ENCODE results near the gene REG4. TPM values are rescaled to one million over a fixed set of nuclear protein-coding genes. Genes with fewer than 3 reads are reported as not detected.

The REG4 gene
- polyA plus RNA-seq, 1 of the 3 experiments (the other 2 are of a cell fraction): not detected

DNA sequence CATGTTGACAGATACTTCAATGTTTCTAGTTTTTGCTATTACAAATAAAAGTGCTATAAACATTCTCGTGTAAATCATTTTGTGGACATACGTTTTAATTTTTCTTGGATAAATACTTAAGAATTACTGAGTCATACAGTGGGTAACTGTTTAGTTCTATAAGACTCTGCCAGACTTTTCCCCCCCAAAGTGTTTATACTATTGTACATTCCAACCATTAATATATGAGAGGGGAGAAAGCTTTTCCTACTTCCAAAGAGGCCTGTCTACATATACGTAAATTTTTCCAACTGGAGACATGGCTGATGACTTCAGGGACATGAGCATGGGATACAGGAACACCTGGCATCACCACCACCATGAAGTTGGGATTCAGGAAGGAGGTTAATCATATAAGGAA lies 17.0 kb upstream of the REG4 start:
- DNase-seq: no peak
- no peaks in the 10 kb centered on the region for H3K36me3 ChIP-seq (replicated peaks in 1 of 2; ENCODE audit: control insufficient read depth in 1 of 2, insufficient read depth in 2 of 2, low read length in 1 of 2)
- ChIA-PET POLR2A (no interaction called here), CTCF (interaction anchor here (1.6 to 2.7 kb wide), 2 partner anchors 13 to 16 kb away, joined by 3 to 13 read pairs; no protein-coding TSS in a partner anchor)
- no peaks in the 10 kb centered on the region for H3K9me3 ChIP-seq
- WGBS (ENCODE audit: low lambda C conversion rate): 61% methylated on average over 3 of the region's 3 CpGs
- H3K9me2 ChIP-seq: no peaks in the 10 kb centered on the region
- no peaks in the 10 kb centered on the region for H4K20me1 ChIP-seq (ENCODE audit: insufficient read depth)
- H3K27me3 ChIP-seq (ENCODE audit: insufficient read depth): no peaks in the 10 kb centered on the region; the same call in 1 of the 2 replicates
- H3K4me1 ChIP-seq (ENCODE audit: control insufficient read depth in 1 of 2, insufficient read depth in 2 of 2, low read depth in 1 of 2, low read length in 1 of 2): no peaks in the 10 kb centered on the region
- H3K79me2 ChIP-seq (ENCODE audit: insufficient read depth): no peaks in the 10 kb centered on the region
- H3K4me2 ChIP-seq: no peak overlapping the region
- H3K4me3 ChIP-seq (ENCODE audit: low read depth in 2 of 2, low read length in 1 of 2): no peak overlapping the region
- TF ChIP-seq TCF12 (IDR thresholded peaks at IDR 0.05): no peak
- TF ChIP-seq JUND (IDR thresholded peaks at IDR 0.05): no peak
- no peak for TF ChIP-seq NFIC (IDR thresholded peaks at IDR 0.05; ENCODE audit: borderline replicate concordance)
- no peak for TF ChIP-seq CHD2 (IDR thresholded peaks at IDR 0.05; ENCODE audit: low read length, partially characterized antibody)
- no peak for TF ChIP-seq TAF1 (IDR thresholded peaks at IDR 0.05; ENCODE audit: borderline replicate concordance, low read depth, low read length)
- no peak for TF ChIP-seq GATA2 (CRISPR knock-in tag; IDR thresholded peaks at IDR 0.05)
- no peak for TF ChIP-seq RFX5 (IDR thresholded peaks at IDR 0.05; ENCODE audit: low read length)
- no peak for TF ChIP-seq YY1 (IDR thresholded peaks at IDR 0.05; ENCODE audit: low read depth)
- TF ChIP-seq, protein P1, sequence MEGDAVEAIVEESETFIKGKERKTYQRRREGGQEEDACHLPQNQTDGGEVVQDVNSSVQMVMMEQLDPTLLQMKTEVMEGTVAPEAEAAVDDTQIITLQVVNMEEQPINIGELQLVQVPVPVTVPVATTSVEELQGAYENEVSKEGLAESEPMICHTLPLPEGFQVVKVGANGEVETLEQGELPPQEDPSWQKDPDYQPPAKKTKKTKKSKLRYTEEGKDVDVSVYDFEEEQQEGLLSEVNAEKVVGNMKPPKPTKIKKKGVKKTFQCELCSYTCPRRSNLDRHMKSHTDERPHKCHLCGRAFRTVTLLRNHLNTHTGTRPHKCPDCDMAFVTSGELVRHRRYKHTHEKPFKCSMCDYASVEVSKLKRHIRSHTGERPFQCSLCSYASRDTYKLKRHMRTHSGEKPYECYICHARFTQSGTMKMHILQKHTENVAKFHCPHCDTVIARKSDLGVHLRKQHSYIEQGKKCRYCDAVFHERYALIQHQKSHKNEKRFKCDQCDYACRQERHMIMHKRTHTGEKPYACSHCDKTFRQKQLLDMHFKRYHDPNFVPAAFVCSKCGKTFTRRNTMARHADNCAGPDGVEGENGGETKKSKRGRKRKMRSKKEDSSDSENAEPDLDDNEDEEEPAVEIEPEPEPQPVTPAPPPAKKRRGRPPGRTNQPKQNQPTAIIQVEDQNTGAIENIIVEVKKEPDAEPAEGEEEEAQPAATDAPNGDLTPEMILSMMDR (IDR thresholded peaks at IDR 0.05): no peak
- TF ChIP-seq SMC3 (IDR thresholded peaks at IDR 0.05; ENCODE audit: low read depth, low read length): no peak
- no peak for TF ChIP-seq SIN3A (IDR thresholded peaks at IDR 0.05; ENCODE audit: borderline replicate concordance, low read depth, low read length)
- TF ChIP-seq, protein P2, sequence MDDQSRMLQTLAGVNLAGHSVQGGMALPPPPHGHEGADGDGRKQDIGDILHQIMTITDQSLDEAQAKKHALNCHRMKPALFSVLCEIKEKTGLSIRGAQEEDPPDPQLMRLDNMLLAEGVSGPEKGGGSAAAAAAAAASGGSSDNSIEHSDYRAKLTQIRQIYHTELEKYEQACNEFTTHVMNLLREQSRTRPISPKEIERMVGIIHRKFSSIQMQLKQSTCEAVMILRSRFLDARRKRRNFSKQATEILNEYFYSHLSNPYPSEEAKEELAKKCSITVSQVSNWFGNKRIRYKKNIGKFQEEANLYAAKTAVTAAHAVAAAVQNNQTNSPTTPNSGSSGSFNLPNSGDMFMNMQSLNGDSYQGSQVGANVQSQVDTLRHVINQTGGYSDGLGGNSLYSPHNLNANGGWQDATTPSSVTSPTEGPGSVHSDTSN (IDR thresholded peaks at IDR 0.05): no peak
- no peak for TF ChIP-seq TEAD4 (IDR thresholded peaks at IDR 0.05; ENCODE audit: borderline replicate concordance, insufficient read depth)
- no peak for TF ChIP-seq RAD21 (IDR thresholded peaks at IDR 0.05; ENCODE audit: low read length)
- TF ChIP-seq, protein P3, sequence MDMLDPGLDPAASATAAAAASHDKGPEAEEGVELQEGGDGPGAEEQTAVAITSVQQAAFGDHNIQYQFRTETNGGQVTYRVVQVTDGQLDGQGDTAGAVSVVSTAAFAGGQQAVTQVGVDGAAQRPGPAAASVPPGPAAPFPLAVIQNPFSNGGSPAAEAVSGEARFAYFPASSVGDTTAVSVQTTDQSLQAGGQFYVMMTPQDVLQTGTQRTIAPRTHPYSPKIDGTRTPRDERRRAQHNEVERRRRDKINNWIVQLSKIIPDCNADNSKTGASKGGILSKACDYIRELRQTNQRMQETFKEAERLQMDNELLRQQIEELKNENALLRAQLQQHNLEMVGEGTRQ (IDR thresholded peaks at IDR 0.05; ENCODE audit: borderline replicate concordance, low read depth, low read length): no peak
- TF ChIP-seq RXRA (IDR thresholded peaks at IDR 0.05; ENCODE audit: borderline replicate concordance, low read depth): no peak
- TF ChIP-seq, protein P4, sequence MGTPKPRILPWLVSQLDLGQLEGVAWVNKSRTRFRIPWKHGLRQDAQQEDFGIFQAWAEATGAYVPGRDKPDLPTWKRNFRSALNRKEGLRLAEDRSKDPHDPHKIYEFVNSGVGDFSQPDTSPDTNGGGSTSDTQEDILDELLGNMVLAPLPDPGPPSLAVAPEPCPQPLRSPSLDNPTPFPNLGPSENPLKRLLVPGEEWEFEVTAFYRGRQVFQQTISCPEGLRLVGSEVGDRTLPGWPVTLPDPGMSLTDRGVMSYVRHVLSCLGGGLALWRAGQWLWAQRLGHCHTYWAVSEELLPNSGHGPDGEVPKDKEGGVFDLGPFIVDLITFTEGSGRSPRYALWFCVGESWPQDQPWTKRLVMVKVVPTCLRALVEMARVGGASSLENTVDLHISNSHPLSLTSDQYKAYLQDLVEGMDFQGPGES (IDR thresholded peaks at IDR 0.05; ENCODE audit: low read depth, low read length): no peak
- TF ChIP-seq MEF2A (IDR thresholded peaks at IDR 0.05; ENCODE audit: borderline replicate concordance, low read depth): no peak
- TF ChIP-seq, protein P5, sequence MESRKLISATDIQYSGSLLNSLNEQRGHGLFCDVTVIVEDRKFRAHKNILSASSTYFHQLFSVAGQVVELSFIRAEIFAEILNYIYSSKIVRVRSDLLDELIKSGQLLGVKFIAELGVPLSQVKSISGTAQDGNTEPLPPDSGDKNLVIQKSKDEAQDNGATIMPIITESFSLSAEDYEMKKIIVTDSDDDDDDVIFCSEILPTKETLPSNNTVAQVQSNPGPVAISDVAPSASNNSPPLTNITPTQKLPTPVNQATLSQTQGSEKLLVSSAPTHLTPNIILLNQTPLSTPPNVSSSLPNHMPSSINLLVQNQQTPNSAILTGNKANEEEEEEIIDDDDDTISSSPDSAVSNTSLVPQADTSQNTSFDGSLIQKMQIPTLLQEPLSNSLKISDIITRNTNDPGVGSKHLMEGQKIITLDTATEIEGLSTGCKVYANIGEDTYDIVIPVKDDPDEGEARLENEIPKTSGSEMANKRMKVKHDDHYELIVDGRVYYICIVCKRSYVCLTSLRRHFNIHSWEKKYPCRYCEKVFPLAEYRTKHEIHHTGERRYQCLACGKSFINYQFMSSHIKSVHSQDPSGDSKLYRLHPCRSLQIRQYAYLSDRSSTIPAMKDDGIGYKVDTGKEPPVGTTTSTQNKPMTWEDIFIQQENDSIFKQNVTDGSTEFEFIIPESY (IDR thresholded peaks at IDR 0.05; ENCODE audit: borderline replicate concordance, low read depth): no peak
- H3K27ac ChIP-seq (ENCODE audit: low read depth in 2 of 2, low read length in 1 of 2): no peak overlapping the region
- no peak overlapping the region for H2AFZ ChIP-seq (ENCODE audit: low read depth)
- no peaks in the 10 kb centered on the region for H3F3A ChIP-seq (replicated peaks; ENCODE audit: insufficient read depth)
- H3K9ac ChIP-seq: no peak overlapping the region

All from SK-N-SH (cell line).